HFFc6 (cell line): ENCODE data around the gene TMEM31. TPM values are rescaled to one million over a fixed set of nuclear protein-coding genes. Genes with fewer than 3 reads are reported as not detected.
A peak's percentile ranks its signal among the peaks of the same experiment; 100 is the strongest.

Experiments used
- DNase-seq: peaks from one replicate; pipeline ENCODE4 v3.0.0-alpha.2; 2018
- H3K27ac Mint-ChIP-seq: 2 replicates; pipeline ENCODE4 v1.8.0; 2020; ENCODE audit warnings: mild to moderate bottlenecking, mixed read lengths
- H3K27me3 Mint-ChIP-seq: 2 replicates; pipeline ENCODE4 v1.8.0; 2021; ENCODE audit warnings: mild to moderate bottlenecking, moderate library complexity, mixed read lengths; ENCODE audit not compliant: insufficient read depth
- H3K36me3 Mint-ChIP-seq: 2 replicates; pipeline ENCODE4 v1.8.0; 2021; ENCODE audit warnings: low read depth, mixed read lengths
- H3K4me1 Mint-ChIP-seq: 2 replicates; pipeline ENCODE4 v1.8.0; 2020; ENCODE audit warnings: low read depth, mixed read lengths
- H3K4me3 Mint-ChIP-seq: 2 replicates; pipeline ENCODE4 v1.8.0; 2020; ENCODE audit warnings: mild to moderate bottlenecking, moderate library complexity, mixed read lengths
- H3K9me3 Mint-ChIP-seq: 2 replicates; pipeline ENCODE4 v1.8.0; 2020; ENCODE audit warnings: mild to moderate bottlenecking, mixed read lengths
- total RNA-seq, 6 experiments: library from RNA; stranded (reverse); fragmentation: NEBNext Ultra II Directional; extraction: Animal tissue kit (Norgen Biotek cat#: 25700); gene quantifications; 2 replicates in 1 of 6; 3 replicates in 5 of 6; pipeline ENCODE4 v1.2.3, GENCODE V29; 2021
- TF ChIP-seq, protein P1 (sequence below): fragments of 200-600 bp; sonication (generic); IDR thresholded peaks from 2 replicates; pipeline ENCODE4 v1.5.0; 2021; ENCODE audit warnings: antibody characterized with exemption, mild to moderate bottlenecking

TMEM31 gene
- total RNA-seq, 6 experiments from 2014 or later = not detected

- peak overlapping the region; percentile 51 for H3K4me3 Mint-ChIP-seq
- H3K27me3 Mint-ChIP-seq = no peaks in the 10 kb centered on the region; the same call in 1 of the 2 replicates
- TF ChIP-seq, protein P1, sequence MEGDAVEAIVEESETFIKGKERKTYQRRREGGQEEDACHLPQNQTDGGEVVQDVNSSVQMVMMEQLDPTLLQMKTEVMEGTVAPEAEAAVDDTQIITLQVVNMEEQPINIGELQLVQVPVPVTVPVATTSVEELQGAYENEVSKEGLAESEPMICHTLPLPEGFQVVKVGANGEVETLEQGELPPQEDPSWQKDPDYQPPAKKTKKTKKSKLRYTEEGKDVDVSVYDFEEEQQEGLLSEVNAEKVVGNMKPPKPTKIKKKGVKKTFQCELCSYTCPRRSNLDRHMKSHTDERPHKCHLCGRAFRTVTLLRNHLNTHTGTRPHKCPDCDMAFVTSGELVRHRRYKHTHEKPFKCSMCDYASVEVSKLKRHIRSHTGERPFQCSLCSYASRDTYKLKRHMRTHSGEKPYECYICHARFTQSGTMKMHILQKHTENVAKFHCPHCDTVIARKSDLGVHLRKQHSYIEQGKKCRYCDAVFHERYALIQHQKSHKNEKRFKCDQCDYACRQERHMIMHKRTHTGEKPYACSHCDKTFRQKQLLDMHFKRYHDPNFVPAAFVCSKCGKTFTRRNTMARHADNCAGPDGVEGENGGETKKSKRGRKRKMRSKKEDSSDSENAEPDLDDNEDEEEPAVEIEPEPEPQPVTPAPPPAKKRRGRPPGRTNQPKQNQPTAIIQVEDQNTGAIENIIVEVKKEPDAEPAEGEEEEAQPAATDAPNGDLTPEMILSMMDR = no peak
- H3K4me1 Mint-ChIP-seq = peaks cover 72% of the 10 kb centered on the region
- peaks cover 34% of the 10 kb centered on the region for H3K36me3 Mint-ChIP-seq
- DNase-seq = peak; percentile 44
- H3K9me3 Mint-ChIP-seq = no peaks in the 10 kb centered on the region
- peak overlapping the region; percentile 78 for H3K27ac Mint-ChIP-seq
Measured at GRCh38 chrX:103678199-103678993, 32.3 kb upstream of the TMEM31 start.

GRCh38 chrX:103681443-103681842 lies 29.3 kb upstream of the TMEM31 start:
- no peak overlapping the region; the same call in 1 of the 2 replicates for H3K4me3 Mint-ChIP-seq
- TF ChIP-seq, protein P1 = no peak
- H3K9me3 Mint-ChIP-seq = no peaks in the 10 kb centered on the region
- peaks cover 48% of the 10 kb centered on the region for H3K36me3 Mint-ChIP-seq
- peaks cover 68% of the 10 kb centered on the region for H3K4me1 Mint-ChIP-seq
- no peak for DNase-seq
- peak overlapping the region; percentile 18; the same call in 1 of the 2 replicates for H3K27ac Mint-ChIP-seq
- no peaks in the 10 kb centered on the region; the same call in 1 of the 2 replicates for H3K27me3 Mint-ChIP-seq

GRCh38 chrX:103685396-103685795 lies 25.3 kb upstream of the TMEM31 start:
- no peak overlapping the region for H3K4me3 Mint-ChIP-seq
- H3K9me3 Mint-ChIP-seq = no peaks in the 10 kb centered on the region
- peaks cover 32% of the 10 kb centered on the region for H3K4me1 Mint-ChIP-seq
- H3K27ac Mint-ChIP-seq = no peak overlapping the region
- H3K27me3 Mint-ChIP-seq = no peaks in the 10 kb centered on the region
- peaks cover 29% of the 10 kb centered on the region for H3K36me3 Mint-ChIP-seq
- TF ChIP-seq, protein P1 = no peak
- DNase-seq = no peak

DNA sequence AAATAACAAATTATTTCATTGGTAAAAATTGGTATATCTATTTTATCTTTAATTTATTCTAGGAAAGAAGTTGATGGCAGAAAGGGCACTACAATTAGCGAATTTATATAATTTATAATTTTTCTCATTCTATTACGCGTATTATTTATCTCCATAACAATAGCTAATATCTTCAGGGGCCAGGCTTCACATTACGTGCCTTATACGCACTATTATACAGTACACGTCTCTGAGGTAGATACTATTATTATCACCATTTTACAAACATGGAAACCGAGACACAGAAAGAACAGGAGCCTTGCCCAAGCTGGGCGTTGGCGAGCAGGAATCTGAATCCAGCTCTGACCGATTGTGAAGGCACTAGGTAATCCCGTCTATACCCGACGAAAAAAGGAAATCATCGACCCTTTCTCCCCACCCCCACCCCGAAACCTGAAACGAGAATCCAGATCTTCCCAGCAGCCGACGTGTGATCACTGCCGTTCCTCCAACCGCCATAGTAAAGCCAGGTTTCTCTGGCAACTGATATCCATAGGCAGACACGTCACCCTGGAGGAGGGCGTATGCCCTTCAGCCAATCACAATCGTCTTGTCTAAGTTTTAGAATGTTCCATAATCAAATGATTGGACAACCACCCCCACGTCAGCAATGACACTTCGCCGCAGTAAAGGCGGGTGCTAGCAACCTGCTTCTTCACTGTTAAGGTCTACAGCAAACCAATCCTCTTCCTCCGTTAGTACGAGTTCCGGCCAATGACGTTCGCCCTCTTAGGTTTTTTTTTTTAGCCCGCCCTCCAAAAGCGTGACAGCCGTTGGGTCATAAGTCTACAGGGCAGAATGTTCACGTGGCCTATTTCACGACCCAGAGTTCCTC lies 24.3 kb upstream of the TMEM31 start, which contains the start of gene MORF4L2:
MORF4L2 (minus strand) TSS at position 501 of the 874 bp plus-strand sequence. CDS start 9,672 bp downstream, outside the sequence.
- no peak within 1 kb of the TSS for H3K27ac Mint-ChIP-seq

More for the DNA sequence above, 24.3 kb upstream of the TMEM31 start, which contains the start of gene MORF4L2:
- H3K9me3 Mint-ChIP-seq = no peaks in the 10 kb centered on the region
- peaks cover 29% of the 10 kb centered on the region for H3K36me3 Mint-ChIP-seq
- no peak within 1 kb of the TSS for H3K4me3 Mint-ChIP-seq
- TF ChIP-seq, protein P1 = no peak
- peak; percentile 98 for DNase-seq
- peaks cover 22% of the 10 kb centered on the region for H3K4me1 Mint-ChIP-seq
- H3K27me3 Mint-ChIP-seq = no peaks in the 10 kb centered on the region
